G401 (cell line): ENCODE results near the gene GNAL. TPM values are rescaled to one million over a fixed set of nuclear protein-coding genes. Genes with fewer than 3 reads are reported as not detected.
"Not testable (repeated sequence)": the region's sequence is repeated elsewhere in the genome, so short reads cannot be mapped to it uniquely, and the experiment has no call there.

ENCODE experiments used
- DNase-seq: peaks from one replicate; pipeline ENCODE4 v3.0.0-alpha.2; 2015; ENCODE audit warnings: low spot score
- in situ Hi-C: cut with HindIII; loops from 2 replicates; pipeline ENCODE4 v1.10.0; 2016; ENCODE audit warnings: low sequenced_read_pairs, mixed read lengths
- total RNA-seq: library from RNA; depleted of rRNA; stranded (reverse); fragments of >200 nt; shearing (Covaris generic); gene quantifications from 2 replicates; pipeline ENCODE4 v1.2.3, GENCODE V29; 2014; rRNA removed

Gene GNAL
- total RNA-seq, 1 experiment from 2014 or later = 2.1 TPM

DNA sequence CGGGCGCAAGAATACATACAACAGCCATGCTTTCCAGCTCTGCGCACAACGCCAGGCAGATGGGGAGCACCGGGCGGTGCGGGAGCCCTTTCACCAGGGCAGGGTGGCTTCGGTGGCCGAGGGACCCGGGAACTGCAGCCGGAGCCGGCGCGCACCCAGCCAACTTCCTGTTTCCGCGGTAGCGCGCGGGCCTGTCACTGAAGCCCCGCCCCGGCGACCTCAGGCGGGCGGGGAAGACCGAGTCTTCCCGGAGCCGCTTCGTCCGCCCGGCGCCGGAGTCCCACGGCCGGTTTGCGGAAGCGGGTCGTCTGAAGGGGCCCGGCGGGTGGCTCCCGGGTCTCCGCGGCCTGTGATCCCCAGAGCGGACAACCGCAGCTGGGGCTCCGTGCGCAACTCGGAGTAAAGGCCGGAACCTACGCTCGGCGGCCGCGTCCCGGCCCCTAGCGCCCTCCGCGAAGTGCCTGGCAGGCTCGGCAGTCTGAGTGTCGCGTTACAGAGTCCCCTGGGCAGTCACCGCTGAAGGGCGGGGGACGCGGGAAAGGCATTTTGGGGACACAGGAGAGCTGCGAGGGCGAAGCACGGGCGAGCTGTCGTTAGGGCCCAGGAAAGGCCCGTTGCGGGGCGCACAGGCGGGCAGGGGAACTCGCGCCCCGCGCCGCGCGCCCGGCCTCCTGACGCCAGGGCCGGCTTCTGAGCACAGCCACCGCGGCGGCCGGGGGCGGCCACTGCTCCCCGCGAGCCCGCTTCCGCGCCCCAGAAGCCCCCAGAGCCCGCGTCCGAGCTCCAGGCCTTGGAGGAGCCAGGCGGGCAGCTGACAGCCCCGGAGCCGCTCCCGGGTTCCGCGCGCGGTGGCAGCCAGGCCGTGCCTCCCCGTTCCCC is 219.4 kb downstream of the GNAL start, which contains the start of gene MPPE1:
TSS of gene MPPE1 (minus strand) at position 136 of the 879 bp plus-strand sequence. CDS start 11,053 bp downstream, outside the sequence.
- in situ Hi-C loops = no loop called here
- DNase-seq = peak; percentile 87

DNA sequence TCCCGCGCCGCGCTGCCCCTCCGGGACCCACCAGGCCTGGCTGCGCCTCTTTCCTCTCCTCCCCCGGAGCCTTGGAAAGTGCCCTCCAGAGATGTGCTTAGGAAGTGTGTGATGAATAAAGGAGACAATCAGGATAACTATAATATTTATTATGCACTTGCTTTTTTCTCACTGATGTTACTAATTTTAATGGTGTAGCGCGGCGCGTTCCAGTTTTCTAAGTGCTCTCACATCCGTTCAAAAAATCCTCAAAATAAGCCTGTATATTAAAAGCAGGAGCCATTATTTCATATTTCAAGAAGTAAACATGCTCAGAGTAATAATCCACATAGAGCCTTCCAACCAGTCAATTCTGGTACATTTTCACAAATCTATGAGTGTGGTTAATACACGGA is 220.0 kb downstream of the GNAL start:
- in situ Hi-C loops = no loop called here
- DNase-seq = peak; percentile 52

DNA sequence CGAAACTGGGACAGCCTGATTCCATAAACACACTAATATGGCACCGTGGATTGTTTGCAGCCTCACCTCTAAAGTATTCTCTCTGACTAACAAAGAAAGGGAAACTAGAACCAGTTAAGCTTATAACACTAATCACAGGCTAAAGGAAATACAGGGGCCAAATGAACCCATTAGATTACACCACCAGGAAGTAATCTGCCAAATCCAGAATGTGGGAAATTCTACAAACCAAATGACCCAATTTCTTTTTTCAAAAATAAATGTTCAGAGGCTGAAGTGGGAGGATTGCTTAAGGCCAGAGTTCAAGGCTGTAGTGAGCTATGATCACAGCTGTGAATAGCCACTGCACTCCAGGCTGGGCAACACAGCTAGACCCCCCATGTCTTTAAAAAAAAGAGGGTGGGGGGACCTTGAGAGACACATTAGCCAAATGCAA is 220.5 kb downstream of the GNAL start:
- in situ Hi-C loops = no loop called here
- DNase-seq = peak; percentile 9

DNA sequence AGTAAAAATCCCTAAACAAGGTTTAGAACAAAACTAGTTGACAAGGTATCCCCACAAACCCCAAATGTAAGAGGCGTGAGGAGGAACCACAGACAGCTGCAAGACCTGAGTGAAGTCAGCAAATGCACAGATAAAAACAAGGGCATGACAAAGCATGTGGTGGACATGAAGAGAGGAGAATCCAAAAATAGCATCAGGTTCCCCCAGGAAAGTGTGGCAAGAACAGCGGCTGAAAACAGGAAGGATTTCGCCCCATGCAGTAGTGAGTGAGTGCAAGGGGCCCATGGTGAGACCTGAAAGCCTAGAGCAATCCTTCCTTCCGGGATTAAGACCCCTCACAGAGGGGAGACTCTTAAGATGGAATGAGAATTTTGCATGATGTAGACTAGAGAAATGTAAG is 227.8 kb downstream of the GNAL start:
- in situ Hi-C loops, DNase-seq: not testable (repeated sequence)

DNA sequence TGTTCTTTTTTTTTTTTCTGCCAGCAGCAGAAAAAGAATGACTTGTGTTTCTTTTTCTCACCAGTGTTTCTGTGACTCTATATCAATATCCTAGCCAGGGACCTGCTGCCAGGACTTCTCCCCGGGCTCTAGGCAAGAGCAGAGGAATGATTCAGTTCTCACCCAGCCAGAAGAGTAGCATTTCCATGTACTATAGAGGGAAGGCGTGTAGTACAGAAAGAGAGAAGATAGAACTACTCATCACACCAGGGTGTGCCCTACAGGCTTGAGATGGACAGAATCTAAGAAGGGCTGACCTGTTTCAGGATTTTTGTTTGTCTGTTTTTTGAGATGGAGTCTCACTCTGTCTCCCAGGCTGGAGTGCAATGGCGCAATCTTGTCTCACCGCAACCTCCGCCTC is 230.5 kb downstream of the GNAL start:
- DNase-seq, in situ Hi-C loops: not testable (repeated sequence)

DNA sequence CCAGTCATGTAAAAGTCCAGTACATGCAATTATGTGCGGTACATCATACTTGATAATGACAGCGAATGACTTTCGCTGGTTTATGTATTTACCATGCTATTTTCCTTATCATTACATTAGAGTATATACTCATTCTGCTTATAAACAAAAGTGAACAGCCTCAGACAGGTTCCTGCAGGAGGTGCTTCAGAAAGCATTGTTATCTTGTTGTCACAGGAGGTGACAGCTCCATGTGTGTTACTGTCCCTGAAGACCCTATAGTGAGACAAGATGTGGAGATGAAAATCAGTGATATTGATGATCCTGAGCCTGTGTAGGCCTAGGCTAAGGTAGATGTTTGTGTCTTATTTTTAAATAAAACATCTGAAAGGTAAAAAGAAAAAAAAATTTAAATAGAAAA is 234.4 kb downstream of the GNAL start:
- in situ Hi-C loops = no loop called here
- DNase-seq = no peak

DNA sequence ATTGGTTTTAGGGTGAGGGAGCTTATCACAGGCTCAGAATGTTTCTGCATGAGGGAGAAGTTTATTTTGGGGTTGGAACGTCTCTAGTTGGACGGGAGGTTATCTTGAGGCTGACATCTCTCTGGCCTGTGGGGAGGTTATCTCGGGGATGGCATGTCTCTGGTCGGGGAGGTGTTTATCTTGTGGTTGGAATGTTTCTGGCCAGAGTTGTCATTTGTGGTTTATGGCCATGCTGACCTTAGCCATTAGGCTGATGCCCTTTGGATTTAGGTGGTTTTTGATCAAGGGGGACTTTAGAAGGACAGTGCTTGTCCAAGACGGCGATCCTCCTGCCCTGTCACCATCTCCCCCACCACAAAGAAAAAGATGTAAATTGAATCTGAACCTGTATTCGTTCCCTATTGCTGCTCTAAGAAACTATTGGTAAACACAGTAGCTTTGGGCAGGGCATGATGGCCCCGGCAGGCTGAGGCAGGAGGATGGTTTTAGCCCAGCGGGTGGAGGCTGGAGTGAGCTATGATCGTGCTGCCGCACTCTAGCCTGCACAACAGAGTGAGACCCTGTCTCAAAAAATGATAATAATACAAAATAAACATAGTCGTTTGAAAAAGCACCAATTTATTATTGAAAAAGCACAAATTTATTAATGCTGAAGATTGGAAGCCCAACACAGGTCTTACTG is 236.9 kb downstream of the GNAL start:
- DNase-seq = no peak
- in situ Hi-C loops = no loop called here

DNA sequence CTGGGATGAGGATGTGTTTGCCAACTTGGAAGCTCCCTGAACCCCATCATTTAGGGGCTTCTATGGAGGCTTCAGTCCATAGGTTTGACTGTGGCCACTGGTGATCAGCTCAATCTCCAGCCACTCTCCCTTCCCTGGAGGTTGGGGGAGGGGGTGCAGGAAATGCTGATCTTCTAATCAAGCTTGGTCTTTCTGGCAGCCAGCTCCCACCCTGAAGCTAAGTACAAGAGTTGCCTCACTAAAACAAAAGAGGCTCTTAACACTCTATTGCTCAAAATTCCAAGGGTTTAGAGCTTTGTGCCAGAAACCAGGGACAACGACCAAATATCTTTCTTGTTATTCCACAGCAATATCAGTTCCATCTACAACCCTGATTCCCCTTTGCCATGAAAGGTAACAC is 238.4 kb downstream of the GNAL start:
- no peak for DNase-seq
- in situ Hi-C loops = no loop called here

DNA sequence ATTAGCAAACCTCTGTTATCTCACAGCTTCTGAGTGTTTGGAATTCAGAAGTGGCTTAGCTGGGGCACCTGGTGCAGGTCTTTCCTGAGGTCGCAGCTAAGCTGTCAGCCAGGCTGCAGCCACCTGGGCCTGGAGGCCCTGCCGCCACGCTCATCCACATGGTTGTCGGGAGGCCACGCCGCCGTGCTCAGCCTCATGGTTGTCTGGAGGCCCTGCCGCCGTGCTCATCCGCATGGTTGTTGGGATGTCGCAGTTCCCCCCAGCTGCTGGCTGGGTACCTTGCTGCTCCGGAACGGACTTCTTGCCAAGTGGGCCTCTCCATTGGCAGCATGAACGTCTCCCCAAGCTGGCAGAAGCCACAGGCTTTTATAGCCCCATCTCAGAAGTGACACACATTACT is 243.3 kb downstream of the GNAL start:
- in situ Hi-C loops = no loop called here
- DNase-seq = no peak

Other genes starting within 250 kb of the GNAL start
- not detected in 2 replicates for gene SLC35G4, start 79.7 kb upstream of the GNAL start, total RNA-seq
- 37.8 and 38.0 TPM in 2 replicates for gene CHMP1B, start 162.1 kb downstream of the GNAL start, total RNA-seq
- gene MPPE1, start 219.1 kb downstream of the GNAL start, total RNA-seq = 13.5 and 21.3 TPM in 2 replicates